Prostate gland (tissue), 2 donors: ENCODE data around the gene FAH.

Experiments used
- POLR2A ChIP-seq: fragments of 450-650 bp; IDR thresholded peaks from one replicate; pipeline ENCODE4 v1.6.1; 2016; ENCODE audit warnings: antibody characterized with exemption, mild to moderate bottlenecking
- POLR2AphosphoS5 ChIP-seq: sonication (generic); formaldehyde crosslinking; IDR thresholded peaks from one replicate; pipeline ENCODE4 v1.6.1; 2017; ENCODE audit warnings: antibody characterized with exemption
- TF ChIP-seq, protein P1 (sequence below), 4 experiments: fragments of 200-600 bp in 2 of 4; fragments of 450-650 bp in 2 of 4; sonication (generic) in 2 of 4; IDR thresholded peaks; 1 replicate in 3 of 4; 2 replicates in 1 of 4; pipeline ENCODE4 v1.5.1; 2016 to 2019; ENCODE audit warnings: antibody characterized with exemption in 4 of 4, mild to moderate bottlenecking in 2 of 4, moderate library complexity in 2 of 4

DNA sequence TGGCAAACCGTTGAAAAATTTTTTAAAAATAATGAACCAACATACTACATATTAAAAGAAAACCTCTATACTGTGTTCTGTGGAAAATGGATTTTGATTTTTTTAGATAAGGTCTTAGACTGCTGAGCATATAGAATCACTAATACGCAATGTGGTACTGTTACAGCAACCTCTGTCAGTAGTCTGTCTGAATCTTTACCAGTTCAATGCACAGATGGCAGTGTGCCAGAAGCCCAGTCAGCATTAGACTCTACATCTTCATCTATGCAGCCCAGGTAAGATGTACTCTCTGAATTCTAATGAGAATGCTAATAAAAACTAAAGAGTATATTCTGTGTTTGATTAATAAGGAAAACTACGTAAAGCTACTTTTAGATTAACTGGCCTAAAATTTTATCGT is 31.3 kb upstream of the FAH start:
- TF ChIP-seq, protein P1, sequence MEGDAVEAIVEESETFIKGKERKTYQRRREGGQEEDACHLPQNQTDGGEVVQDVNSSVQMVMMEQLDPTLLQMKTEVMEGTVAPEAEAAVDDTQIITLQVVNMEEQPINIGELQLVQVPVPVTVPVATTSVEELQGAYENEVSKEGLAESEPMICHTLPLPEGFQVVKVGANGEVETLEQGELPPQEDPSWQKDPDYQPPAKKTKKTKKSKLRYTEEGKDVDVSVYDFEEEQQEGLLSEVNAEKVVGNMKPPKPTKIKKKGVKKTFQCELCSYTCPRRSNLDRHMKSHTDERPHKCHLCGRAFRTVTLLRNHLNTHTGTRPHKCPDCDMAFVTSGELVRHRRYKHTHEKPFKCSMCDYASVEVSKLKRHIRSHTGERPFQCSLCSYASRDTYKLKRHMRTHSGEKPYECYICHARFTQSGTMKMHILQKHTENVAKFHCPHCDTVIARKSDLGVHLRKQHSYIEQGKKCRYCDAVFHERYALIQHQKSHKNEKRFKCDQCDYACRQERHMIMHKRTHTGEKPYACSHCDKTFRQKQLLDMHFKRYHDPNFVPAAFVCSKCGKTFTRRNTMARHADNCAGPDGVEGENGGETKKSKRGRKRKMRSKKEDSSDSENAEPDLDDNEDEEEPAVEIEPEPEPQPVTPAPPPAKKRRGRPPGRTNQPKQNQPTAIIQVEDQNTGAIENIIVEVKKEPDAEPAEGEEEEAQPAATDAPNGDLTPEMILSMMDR (IDR thresholded peaks at IDR 0.05): no peak
- TF ChIP-seq POLR2A (no peak), POLR2AphosphoS5 (no peak)
